Effector CD4-positive, alpha-beta T cell (primary cell): ENCODE data around the gene ROBO1.

Experiments
- DNase-seq: peaks from one replicate; pipeline ENCODE4 v3.0.0-alpha.2; 2020

The ROBO1 gene

DNA sequence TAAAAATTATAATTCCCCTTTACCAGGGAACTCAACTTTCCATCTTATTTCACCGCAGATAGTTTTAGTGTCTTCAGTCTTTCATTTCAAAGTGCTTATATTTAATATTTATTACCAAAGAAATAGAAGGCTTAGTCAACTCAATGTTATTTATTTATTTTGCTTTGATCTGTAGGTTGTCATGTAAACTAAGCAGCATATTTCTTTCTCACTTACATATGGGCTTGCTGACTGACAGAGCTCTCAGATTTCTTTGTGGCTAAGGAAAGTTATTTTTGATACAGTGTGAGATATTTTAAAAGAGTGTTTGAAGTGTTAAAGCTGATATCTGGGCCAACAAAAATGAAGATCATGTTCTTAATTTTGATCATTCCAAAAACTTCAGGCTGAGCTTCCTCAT is 331.4 kb downstream of the ROBO1 start:
- no peak for DNase-seq

GRCh38 chr3:79427081-79427480 is 340.7 kb downstream of the ROBO1 start:
- DNase-seq: no peak

DNA sequence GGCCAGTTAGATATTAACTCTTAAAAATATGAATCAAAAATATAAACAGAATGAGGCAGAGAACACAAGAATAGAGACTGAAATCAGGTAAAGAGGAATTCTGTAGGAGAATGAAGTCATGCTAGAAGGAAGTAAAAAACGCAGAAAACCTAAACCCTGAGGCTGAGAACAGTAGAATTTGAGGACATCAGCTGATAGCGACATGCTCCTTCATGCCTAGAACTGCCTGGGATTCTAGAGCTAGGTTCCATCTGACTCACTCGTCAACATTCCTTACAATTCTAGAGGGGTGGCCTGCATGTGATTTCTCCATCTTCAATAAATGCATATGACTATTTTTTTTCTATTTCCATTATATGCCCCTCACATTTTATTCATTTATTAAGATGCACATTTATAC is 343.0 kb downstream of the ROBO1 start:
- DNase-seq: no peak

DNA sequence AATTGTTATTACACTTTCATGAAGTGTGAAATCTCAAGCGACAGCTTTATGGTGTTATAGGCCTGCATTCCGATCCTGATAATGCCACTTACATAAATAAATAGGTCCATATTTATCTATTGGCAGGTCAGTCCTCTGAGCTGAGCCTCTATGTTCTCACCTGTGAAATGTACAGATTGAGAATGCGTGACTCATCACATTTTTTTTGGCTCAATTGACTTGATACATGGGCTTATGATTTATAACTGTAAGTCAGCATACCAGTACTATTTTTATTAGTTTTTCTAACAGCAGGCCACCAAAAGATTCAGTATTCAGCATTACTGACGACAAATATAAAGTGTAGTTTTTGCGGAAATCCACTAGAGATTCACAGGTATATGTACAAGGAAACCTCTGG is 344.4 kb downstream of the ROBO1 start:
- DNase-seq: no peak

- no peak for DNase-seq
These were observed 346.5 kb downstream of the ROBO1 start for GRCh38 chr3:79421273-79421672.

DNA sequence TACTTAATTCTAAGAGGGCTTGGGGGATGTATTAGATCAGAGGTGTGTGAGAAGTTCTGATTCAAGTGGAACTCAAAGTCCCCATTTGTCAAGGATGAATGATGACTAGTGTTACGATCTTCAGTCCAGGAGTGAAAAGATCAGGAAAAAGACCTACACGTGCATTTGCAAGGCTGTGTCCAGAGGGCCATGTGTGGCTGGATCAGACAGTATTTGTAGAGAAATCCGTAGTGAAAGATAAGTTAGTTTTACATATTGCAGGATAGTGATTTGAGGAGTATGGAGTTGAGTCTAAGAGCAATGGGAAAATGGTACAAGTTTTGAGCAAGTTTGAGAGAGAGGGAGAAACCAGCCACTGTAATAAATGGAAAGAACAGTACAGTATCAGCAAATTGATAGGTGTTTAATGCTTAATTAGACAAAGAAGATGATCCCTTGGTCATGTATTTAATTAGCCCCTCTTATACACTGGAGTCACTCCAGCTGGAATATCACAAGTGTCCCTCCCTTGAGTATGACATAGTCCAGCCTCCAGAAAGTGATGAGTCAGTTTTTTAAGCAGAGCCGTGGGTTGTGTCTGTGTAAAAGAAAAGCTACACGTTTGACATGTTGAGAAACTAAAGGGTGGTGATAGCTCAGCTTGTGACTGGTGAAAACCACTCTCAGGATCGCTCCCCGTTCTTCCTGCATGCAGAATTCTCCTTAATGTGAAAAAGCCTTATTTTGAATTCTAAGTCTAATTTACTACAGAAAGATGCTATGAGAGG is 348.8 kb downstream of the ROBO1 start:
- DNase-seq: no peak

GRCh38 chr3:79415356-79415755 is 352.4 kb downstream of the ROBO1 start:
- no peak for DNase-seq

DNA sequence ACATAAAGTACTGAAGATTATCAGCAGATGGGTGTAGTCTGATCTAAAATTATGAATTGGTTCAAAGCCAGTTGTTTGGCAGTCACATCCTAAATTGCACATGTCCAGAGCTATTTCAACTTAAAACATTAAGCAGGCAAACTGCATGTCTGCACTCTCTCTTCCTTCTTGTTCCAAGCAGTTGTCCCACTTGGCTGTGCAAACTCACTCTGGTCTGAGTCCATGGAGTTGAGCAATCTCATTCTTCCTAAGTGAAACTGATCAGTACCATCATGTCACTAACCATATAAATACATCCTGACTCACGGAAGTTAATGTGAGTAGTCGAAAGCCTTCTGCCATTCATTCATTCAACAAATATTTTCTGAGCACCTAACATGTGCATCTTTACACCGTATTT is 353.0 kb downstream of the ROBO1 start:
- no peak for DNase-seq

DNA sequence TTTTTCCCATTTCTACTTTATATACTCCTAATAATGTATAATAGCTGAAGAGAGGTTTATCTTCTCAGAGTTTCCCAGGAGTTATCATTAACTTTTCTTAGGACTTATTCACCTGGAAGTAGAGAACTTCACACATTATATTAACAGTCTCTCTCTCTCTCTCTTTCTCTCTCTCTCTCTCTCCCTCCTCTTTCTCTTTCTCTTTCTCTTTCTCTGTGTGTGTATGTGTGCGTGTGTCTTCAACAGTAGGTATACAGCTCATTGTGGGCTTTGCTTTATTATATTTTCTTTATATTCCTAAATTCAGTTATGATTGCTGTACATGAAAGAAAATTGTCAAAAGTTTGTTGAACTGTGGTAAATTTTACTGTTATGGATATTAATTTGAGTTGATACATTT is 353.8 kb downstream of the ROBO1 start:
- no peak for DNase-seq

DNA sequence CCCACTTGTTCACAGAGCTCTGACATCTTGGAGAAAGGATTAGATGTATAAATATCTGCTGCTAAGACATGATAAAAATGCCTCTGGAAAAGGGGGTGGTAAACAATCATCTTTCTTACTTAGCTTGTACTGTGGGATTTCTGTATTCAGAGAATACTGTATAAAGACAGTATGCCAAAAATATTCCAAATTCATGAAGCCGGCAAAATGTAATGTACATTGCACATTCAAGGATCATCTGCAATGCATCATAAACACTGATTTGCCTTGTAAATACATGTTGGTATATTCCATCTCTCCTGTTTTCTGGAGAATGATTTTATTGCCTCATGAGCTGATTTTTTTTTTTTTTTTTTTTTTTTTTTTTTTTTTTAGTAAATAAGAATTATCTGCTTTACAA is 355.3 kb downstream of the ROBO1 start:
- no peak for DNase-seq

DNA sequence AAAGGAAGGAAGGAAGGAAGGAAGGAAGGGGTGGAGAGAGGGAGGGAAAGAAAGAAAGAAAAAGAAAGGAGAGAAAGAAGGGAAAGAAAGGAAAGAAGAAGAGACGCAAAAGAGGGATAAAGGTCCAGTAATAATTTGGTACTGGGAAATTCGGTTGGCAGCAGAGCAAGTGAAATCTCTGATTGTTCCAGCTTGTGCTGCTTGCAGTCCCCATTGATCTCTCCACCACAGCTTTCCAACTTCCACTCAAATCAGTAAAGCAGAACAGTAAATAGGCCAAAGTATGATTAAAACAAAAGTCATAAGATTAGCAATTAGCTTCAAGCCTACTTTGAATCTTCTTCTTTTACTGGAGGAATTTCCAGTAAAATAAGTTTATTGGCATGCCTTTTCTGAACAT is 357.2 kb downstream of the ROBO1 start:
- DNase-seq: no peak

DNA sequence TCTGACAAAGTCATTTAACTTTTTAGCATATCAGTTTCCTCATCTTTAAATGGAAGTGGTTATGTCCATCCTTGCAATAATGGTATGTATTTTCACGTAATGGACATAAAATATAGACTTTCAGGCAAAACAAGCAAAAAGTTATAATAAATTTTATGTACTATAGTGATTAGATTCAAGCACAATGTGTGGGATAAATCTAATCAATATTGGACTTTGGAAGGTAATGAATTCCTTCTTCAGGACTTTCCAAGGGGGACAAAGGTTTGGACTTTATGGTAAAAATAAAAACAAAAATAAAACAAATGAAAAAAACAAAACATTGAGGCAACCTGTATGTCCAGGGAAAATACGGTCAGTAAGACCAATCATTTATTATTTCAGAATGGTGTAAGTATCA is 357.7 kb downstream of the ROBO1 start:
- DNase-seq: no peak

DNA sequence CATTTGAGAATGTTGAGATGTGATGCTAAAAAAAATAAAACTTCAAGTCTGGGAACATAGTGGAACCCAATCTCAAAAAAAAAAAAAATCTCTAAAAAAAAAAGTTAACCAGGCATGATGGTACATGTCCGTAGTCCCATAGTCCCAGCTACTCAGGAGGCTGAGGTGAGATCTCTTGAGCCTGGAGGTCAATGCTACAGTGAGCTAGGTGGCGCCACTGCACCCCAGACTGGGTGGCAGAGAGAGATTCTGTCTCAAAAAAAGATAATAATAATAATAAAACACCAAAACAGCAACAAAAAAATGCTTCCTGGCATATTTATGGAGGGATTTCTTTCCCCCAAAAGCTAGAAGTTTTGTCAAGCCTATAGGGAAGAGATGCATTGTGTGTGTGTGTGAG is 361.6 kb downstream of the ROBO1 start:
- DNase-seq: no peak

GRCh38 chr3:79405183-79405582 is 362.6 kb downstream of the ROBO1 start:
- DNase-seq: no peak

DNA sequence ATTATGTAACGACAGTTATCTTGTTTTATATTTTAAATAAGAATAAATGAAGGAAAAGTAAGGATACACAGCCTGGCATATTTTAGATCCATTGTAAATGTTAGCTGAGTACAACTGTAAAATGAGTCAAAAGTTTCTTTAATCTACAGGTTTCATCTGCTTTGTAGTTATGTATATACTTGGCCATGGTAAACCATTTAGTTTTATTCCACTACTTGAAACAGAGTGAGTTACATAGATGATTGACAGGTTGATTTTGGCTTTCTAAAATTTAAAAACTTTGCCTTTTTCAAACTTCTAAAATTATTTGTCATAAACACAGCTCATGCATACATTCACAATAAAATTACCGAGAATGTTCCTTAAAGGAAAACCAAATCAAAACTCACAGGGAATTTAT is 371.2 kb downstream of the ROBO1 start:
- DNase-seq: no peak

GRCh38 chr3:79392479-79392878 is 375.3 kb downstream of the ROBO1 start:
- DNase-seq: no peak

DNA sequence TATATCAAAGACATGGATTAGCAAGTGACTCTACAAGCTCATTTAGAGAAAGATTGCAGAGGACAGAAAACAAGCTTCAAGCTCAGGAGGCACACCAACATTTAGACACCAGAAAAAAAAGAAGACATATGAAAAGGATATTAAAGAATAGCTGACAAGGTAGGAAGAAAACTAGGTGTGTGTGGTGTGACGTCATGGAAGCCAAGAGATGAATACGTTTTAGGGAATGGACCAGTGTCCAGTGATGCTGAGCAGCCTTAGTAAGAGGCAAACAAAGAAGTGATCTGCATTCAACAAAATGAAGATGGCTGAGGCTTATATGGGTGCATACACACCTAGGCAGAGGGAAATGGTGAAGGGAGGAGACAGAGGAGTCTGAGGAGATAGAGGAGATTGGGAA is 377.4 kb downstream of the ROBO1 start:
- DNase-seq: no peak

DNA sequence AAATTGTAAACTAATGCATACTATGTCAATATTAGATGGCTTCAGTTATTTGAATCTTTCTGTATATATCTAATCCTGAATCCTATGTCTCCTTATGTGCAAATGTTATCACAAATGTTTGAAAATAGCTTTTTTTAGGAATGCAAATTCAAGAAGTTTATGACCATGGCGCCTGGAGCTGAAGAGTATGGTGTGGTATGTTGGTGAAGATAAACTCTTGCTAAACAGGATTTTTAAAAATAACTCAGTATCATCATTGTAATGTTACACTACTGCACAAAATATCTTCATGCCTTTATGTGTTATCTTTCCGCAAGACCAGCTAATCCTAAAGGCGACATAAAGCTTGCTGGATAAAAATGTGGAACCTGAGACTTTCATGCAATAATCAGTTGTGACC is 382.6 kb downstream of the ROBO1 start:
- no peak for DNase-seq

GRCh38 chr3:79383402-79384012 is 384.3 kb downstream of the ROBO1 start:
- DNase-seq: no peak

DNA sequence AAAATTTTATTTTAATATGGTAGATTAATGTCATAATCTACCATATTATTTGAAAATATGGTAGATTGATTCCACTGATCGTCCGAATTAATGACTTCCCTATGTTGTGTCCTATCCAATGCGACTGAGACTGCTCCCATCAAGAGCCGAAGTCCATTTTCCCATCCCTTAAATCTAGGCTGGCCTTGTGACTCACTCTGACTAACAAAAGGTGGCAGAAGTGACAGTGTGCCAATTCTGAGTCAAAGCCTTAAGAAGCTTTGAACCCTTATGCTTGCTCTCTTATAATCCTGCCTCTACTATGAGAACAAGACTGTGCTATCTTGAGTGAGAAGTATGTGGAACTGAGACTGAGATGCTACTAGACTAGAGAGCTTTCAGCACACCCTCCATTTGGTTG is 387.2 kb downstream of the ROBO1 start:
- no peak for DNase-seq

- DNase-seq: no peak
These were observed 389.7 kb downstream of the ROBO1 start for GRCh38 chr3:79378064-79378463.

- DNase-seq: no peak
These were observed 398.5 kb downstream of the ROBO1 start for GRCh38 chr3:79369306-79369705.

- DNase-seq: no peak
These were observed 399.4 kb downstream of the ROBO1 start for GRCh38 chr3:79368403-79368802.

DNA sequence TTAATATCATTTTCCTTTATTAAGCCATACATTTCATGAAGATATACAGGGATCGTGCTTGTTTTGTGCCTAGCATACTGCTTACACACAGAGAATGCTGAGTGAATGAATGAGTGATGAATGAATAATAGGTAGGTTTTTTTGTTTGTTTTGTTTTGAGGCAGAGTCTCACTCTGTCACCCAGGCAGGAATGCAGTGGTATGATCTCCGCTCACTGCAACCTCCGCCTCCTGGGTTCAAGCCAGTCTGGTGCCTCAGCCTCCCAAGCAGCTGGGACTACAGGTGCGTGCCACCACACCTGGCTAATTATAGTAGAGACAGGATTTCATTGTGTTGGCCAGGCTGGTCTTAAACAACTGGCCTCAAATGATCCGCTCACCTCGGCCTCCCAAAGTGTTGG is 400.0 kb downstream of the ROBO1 start:
- DNase-seq: no peak

- no peak for DNase-seq
These were observed 400.7 kb downstream of the ROBO1 start for GRCh38 chr3:79367066-79367465.
